OCI-LY7 (cell line): Measurements from ENCODE around the gene ORC3.

Experiments
- CTCF ChIP-seq: fragments of 200-600 bp; sonication (generic); conservative IDR thresholded peaks from 2 replicates; pipeline ENCODE4 v1.5.1; 2014; ENCODE audit warnings: mild to moderate bottlenecking, antibody characterized with exemption, low read length, moderate library complexity, mixed read lengths
- EZH2phosphoT487 ChIP-seq: fragments of 200-600 bp; sonication (generic); IDR thresholded peaks from 2 replicates; pipeline ENCODE4 v1.6.1; 2018; ENCODE audit warnings: low read depth, borderline replicate concordance, mild to moderate bottlenecking, mixed run types, antibody characterized with exemption, low read length, moderate library complexity, mixed read lengths

- no peak for TF ChIP-seq EZH2phosphoT487
- no peak for TF ChIP-seq CTCF
These were observed 82.7 kb downstream of the ORC3 start for GRCh38 chr6:87672641-87673040.
